Lung (tissue), 12 donors: ENCODE data around the gene CEMIP. TPM values are rescaled to one million over a fixed set of nuclear protein-coding genes. Genes with fewer than 3 reads are reported as not detected.

ENCODE experiments used
- ATAC-seq: fragments of 200-7000 bp; cut with Tn5 transposase; one replicate; pipeline ENCODE4 v1.9.1; 2020; ENCODE audit warnings: moderate number of reproducible peaks; ENCODE audit not compliant: insufficient read depth, low FRiP score
- DNase-seq, 3 donors: peaks; one replicate each; pipeline ENCODE4 v3.0.0-alpha.2; 2013 to 2017
- H3K27ac ChIP-seq, 2 donors: one replicate each; pipeline ENCODE4 v1.5.1; 2013; ENCODE audit warnings: mild to moderate bottlenecking in 2 of 2, moderate library complexity in 2 of 2, control low read depth in 1 of 2, inconsistent platforms in 1 of 2, low read depth in 1 of 2, low read length in 1 of 2
- H3K27me3 ChIP-seq, 3 donors: one replicate each; pipeline ENCODE4 v1.5.1; 2013; ENCODE audit warnings: low read length in 2 of 3; ENCODE audit not compliant: control insufficient read depth in 3 of 3, insufficient read depth in 3 of 3
- H3K36me3 ChIP-seq, 4 donors: one replicate each; pipeline ENCODE4 v1.5.1; 2013; ENCODE audit warnings: low read length in 4 of 4, mild to moderate bottlenecking in 1 of 4, moderate library complexity in 1 of 4; ENCODE audit not compliant: control insufficient read depth in 4 of 4, insufficient read depth in 4 of 4
- H3K4me1 ChIP-seq, 5 donors: one replicate each; pipeline ENCODE4 v1.5.1; 2013; ENCODE audit warnings: low read length in 5 of 5, mild to moderate bottlenecking in 2 of 5, moderate library complexity in 1 of 5; ENCODE audit not compliant: control insufficient read depth in 5 of 5, insufficient read depth in 5 of 5
- H3K4me3 ChIP-seq: one replicate; pipeline ENCODE4 v1.5.1; 2013; ENCODE audit warnings: mild to moderate bottlenecking, control low read depth, moderate library complexity
- H3K9ac ChIP-seq, 2 donors: one replicate each; pipeline ENCODE4 v1.5.1; 2013; ENCODE audit warnings: low read length in 2 of 2, control low read depth in 1 of 2; ENCODE audit not compliant: insufficient read depth in 1 of 2
- H3K9me3 ChIP-seq, 4 donors: one replicate each; pipeline ENCODE4 v1.5.1; 2013; ENCODE audit warnings: low read length in 3 of 4, mild to moderate bottlenecking in 1 of 4, moderate library complexity in 1 of 4; ENCODE audit not compliant: control insufficient read depth in 4 of 4, insufficient read depth in 3 of 4
- WGBS, 2 donors: extraction: QIAGEN DNeasy Blood & Tissue Kit; methylation state at CpG; one replicate each; pipeline ENCODE4 v1.1.7; 2013; 5-methylcytosine and 5-hydroxymethylcytosine counted together
- polyA plus RNA-seq, 2 donors: library from polyadenylated mRNA; stranded (reverse); fragments of 200-250 nt; gene quantifications; one replicate each; pipeline ENCODE4 v1.2.1, GENCODE V29; 2013
- total RNA-seq, 2 donors: library from RNA; depleted of rRNA in 1 of 2; stranded (reverse); fragments of >200 nt in 1 of 2; gene quantifications; one replicate each; pipeline ENCODE4 v1.2.1, GENCODE V29; 2014 to 2021
- TF ChIP-seq, protein P1 (sequence below): IDR thresholded peaks from 2 replicates; pipeline ENCODE4 v1.5.1; 2012; ENCODE audit warnings: mild to moderate bottlenecking; ENCODE audit errors: control extremely low read depth, extremely low read depth
- donor health status: control.
- donor health status: control.
- donor health status: Bipolar disorder and iron deficiency.
- donor health status: healthy.
- donor health status: DM: yes; HTN: yes; CAD: no.

Gene CEMIP
- total and polyA plus RNA-seq, 4 donors = 1.9 to 32.0 (median 3.9) TPM

DNA sequence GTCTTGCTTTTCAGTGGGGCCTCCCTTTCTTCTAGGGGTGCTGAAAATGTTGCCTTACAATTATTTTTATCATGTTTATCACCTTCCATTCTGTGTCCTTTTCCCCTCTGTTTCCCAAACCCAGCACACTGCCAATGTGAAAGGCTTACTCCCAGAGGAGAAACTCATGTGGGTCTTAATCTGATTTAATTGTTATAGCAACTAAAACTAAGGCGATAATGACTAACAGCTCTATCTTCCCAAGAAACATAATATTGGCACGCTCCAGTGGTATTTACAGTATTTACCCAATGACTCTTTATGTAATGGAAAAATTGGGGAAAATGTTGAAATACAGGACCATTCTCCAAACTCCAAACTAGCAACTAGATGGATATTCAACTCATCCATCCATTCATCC lies 152.0 kb downstream of the CEMIP start:
- peaks cover 0 to 15% (median 3%) of the 10 kb centered on the region in 5 donors for H3K4me1 ChIP-seq
- WGBS, 2 donors = 98 to 99% methylated on average over 2 of the region's 2 CpGs
- TF ChIP-seq, protein P1, sequence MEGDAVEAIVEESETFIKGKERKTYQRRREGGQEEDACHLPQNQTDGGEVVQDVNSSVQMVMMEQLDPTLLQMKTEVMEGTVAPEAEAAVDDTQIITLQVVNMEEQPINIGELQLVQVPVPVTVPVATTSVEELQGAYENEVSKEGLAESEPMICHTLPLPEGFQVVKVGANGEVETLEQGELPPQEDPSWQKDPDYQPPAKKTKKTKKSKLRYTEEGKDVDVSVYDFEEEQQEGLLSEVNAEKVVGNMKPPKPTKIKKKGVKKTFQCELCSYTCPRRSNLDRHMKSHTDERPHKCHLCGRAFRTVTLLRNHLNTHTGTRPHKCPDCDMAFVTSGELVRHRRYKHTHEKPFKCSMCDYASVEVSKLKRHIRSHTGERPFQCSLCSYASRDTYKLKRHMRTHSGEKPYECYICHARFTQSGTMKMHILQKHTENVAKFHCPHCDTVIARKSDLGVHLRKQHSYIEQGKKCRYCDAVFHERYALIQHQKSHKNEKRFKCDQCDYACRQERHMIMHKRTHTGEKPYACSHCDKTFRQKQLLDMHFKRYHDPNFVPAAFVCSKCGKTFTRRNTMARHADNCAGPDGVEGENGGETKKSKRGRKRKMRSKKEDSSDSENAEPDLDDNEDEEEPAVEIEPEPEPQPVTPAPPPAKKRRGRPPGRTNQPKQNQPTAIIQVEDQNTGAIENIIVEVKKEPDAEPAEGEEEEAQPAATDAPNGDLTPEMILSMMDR = no peak
- ATAC-seq = no peak
- no peak overlapping the region for H3K4me3 ChIP-seq
- no peaks in the 10 kb centered on the region for H3K9me3 ChIP-seq
- DNase-seq = no peak
- H3K27ac ChIP-seq = no peak overlapping the region
- H3K9ac ChIP-seq = no peak overlapping the region
- peaks cover 0 to 15% (median 1%) of the 10 kb centered on the region in 4 donors for H3K36me3 ChIP-seq
- H3K27me3 ChIP-seq = no peaks in the 10 kb centered on the region

DNA sequence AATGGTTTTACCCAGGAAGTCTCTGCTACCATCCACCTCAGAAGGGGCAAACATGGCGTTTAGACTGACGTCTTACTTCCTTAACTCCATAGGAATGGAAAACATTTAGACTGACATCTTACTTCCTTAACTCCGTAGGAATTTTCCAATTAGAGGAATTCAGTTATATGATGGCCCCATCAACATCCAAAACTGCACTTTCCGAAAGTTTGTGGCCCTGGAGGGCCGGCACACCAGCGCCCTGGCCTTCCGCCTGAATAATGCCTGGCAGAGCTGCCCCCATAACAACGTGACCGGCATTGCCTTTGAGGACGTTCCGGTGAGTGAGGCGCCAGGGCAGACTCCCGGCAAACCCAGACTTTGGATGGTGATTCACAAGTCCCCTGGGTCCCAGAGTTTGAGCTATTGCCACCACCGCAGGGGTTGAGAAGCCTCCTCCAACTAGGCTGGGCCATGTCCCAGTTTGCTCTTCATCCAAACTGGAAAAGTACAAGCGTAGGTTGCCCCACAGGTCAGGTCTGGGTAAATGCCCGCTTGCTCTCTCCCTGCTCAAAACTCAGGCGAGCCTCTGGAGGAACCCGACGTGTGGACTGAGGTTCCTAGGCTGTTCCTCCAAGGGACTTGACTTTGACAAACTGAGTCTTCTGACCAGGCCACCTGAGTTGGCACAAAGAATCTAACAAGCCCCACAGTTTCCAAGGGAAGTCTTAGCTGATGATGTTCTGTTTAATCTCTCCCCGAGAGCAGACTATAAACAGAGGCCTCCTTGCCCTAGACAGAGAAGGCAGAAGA lies 152.7 kb downstream of the CEMIP start:
- no peak overlapping the region for H3K9ac ChIP-seq
- peak in 1 of 3 donors; percentile 6 for DNase-seq
- H3K4me1 ChIP-seq = peaks cover 0 to 15% (median 3%) of the 10 kb centered on the region in 5 donors
- TF ChIP-seq, protein P1 = no peak
- H3K27me3 ChIP-seq = no peaks in the 10 kb centered on the region
- H3K4me3 ChIP-seq = no peak overlapping the region
- no peak for ATAC-seq
- H3K9me3 ChIP-seq = no peaks in the 10 kb centered on the region
- H3K27ac ChIP-seq = no peak overlapping the region
- 95% methylated on average over 20 of the region's 20 CpGs for WGBS, 2 donors
- H3K36me3 ChIP-seq = peaks cover 0 to 19% (median 3%) of the 10 kb centered on the region in 4 donors

DNA sequence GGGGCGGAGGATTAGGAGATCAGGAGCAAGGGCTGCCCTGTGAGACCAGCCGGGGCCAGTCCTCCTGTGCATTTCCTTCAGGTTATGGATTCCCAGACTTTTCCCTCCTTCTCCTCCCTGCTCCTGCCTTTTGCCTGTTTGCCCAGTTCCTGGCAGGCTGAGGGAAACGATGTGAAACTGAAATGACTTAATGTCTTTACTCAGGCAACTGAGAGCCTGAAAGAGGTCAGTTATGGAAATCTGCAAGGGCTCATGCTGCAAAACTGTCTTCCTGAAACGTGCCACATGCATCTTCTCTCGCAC lies 153.3 kb downstream of the CEMIP start:
- no peak overlapping the region for H3K9ac ChIP-seq
- H3K27ac ChIP-seq = no peak overlapping the region
- no peaks in the 10 kb centered on the region for H3K27me3 ChIP-seq
- WGBS, 2 donors = 78 to 79% methylated on average over 5 of the region's 5 CpGs
- ATAC-seq (no peak), DNase-seq (peak in 2 of 3 donors; percentile 49 to 62)
- TF ChIP-seq, protein P1 = no peak
- peaks cover 0 to 15% (median 3%) of the 10 kb centered on the region in 5 donors for H3K4me1 ChIP-seq
- no peak overlapping the region for H3K4me3 ChIP-seq
- no peaks in the 10 kb centered on the region for H3K9me3 ChIP-seq
- peaks cover 0 to 19% (median 6%) of the 10 kb centered on the region in 4 donors for H3K36me3 ChIP-seq
